Spleen (tissue), 11 donors: Measurements from ENCODE around the gene TPCN2. TPM values are rescaled to one million over a fixed set of nuclear protein-coding genes. Genes with fewer than 3 reads are reported as not detected.
A peak's percentile ranks its signal among the peaks of the same experiment; 100 is the strongest.
"Not testable (repeated sequence)": the region's sequence is repeated elsewhere in the genome, so short reads cannot be mapped to it uniquely, and the experiment has no call there.

Experiments used
- DNase-seq: peaks from one replicate; pipeline ENCODE4 v3.0.0-alpha.2; 2020
- H3K27ac ChIP-seq, 8 donors: fragments of 200-600 bp; sonication (generic) in 7 of 8; 1 replicate in 4 of 8; 2 replicates in 4 of 8; pipeline versions ENCODE4 v1.5.0 to v1.8.0; 2016 to 2021; ENCODE audit warnings: inconsistent platforms in 4 of 8, mild to moderate bottlenecking in 4 of 8, moderate library complexity in 1 of 8
- H3K27me3 ChIP-seq, 7 donors: fragments of 200-600 bp; sonication (generic) in 6 of 7; replicated peaks in 1 of 7; 1 replicate in 4 of 7; 2 replicates in 3 of 7; pipeline versions ENCODE4 v1.5.0 to v1.8.0; 2016 to 2021; ENCODE audit warnings: inconsistent platforms in 3 of 7, mild to moderate bottlenecking in 1 of 7
- H3K36me3 ChIP-seq, 6 donors: fragments of 200-600 bp; sonication (generic) in 5 of 6; 1 replicate in 4 of 6; 2 replicates in 2 of 6; pipeline versions ENCODE4 v1.5.0 to v1.8.0; 2016 to 2021; ENCODE audit warnings: inconsistent platforms in 2 of 6
- H3K4me1 ChIP-seq, 6 donors: fragments of 200-600 bp; sonication (generic) in 5 of 6; 1 replicate in 3 of 6; 2 replicates in 3 of 6; pipeline versions ENCODE4 v1.5.0 to v1.8.0; 2016 to 2021; ENCODE audit warnings: inconsistent platforms in 3 of 6
- H3K4me3 ChIP-seq, 8 donors: fragments of 200-600 bp; sonication (generic) in 7 of 8; 1 replicate in 4 of 8; 2 replicates in 4 of 8; pipeline versions ENCODE4 v1.5.0 to v1.8.0; 2016 to 2021; ENCODE audit warnings: inconsistent platforms in 4 of 8, mild to moderate bottlenecking in 4 of 8, moderate library complexity in 2 of 8
- H3K9me3 ChIP-seq, 8 donors: fragments of 200-600 bp; sonication (generic) in 7 of 8; 1 replicate in 4 of 8; 2 replicates in 4 of 8; pipeline versions ENCODE4 v1.5.0 to v1.8.0; 2016 to 2021; ENCODE audit warnings: inconsistent platforms in 4 of 8
- POLR2A ChIP-seq, 3 donors: fragments of 450-650 bp; IDR thresholded peaks; one replicate each; pipeline ENCODE4 v1.5.1; 2017; ENCODE audit warnings: antibody characterized with exemption in 3 of 3, mild to moderate bottlenecking in 1 of 3
- POLR2AphosphoS5 ChIP-seq, 3 donors: sonication (generic); formaldehyde crosslinking; IDR thresholded peaks; one replicate each; pipeline ENCODE4 v1.5.1; 2017; ENCODE audit warnings: antibody characterized with exemption in 3 of 3
- WGBS, 5 donors: extraction: QIAGEN DNeasy Blood & Tissue Kit in 3 of 5; methylation state at CpG; one replicate each; pipeline versions ENCODE4 v1.1.5 to v1.1.7; 2013 to 2018; 5-methylcytosine and 5-hydroxymethylcytosine counted together
- intact Hi-C: fragments of 100-400 bp; cut with DNase I; formaldehyde crosslinking; loops from one replicate; pipeline ENCODE4 v1.15.0; 2023; ENCODE audit warnings: low total_unique reads
- polyA plus RNA-seq, 3 donors: library from polyadenylated mRNA; stranded (reverse); fragments of 200-250 nt; gene quantifications; one replicate each; pipeline ENCODE4 v1.2.1, GENCODE V29; 2013
- total RNA-seq, 7 donors: library from RNA; depleted of rRNA in 3 of 7; stranded (reverse); fragments of >200 nt in 3 of 7; fragmentation: NEBNext Ultra II Directional in 4 of 7; extraction: Animal tissue kit (Norgen Biotek cat#: 25700) in 4 of 7; gene quantifications; one replicate each; pipeline versions ENCODE4 v1.1.0 to v1.2.1, GENCODE V29; 2016 to 2021
- TF ChIP-seq, protein P1 (sequence below), 11 experiments: fragments of 200-600 bp in 7 of 11; fragments of 450-650 bp in 4 of 11; sonication (generic) in 4 of 11; IDR thresholded peaks in 8 of 11; conservative IDR thresholded peaks in 3 of 11; 1 replicate in 7 of 11; 2 replicates in 4 of 11; pipeline versions ENCODE4 v1.4.0 to v1.8.0; 2016 to 2021; ENCODE audit warnings: antibody characterized with exemption in 11 of 11, inconsistent platforms in 4 of 11, mild to moderate bottlenecking in 1 of 11
- donor health status: healthy with polysubstance abuse.
- donor health status: DM: no; HTN: no; CAD: no; lungs with moderate emphysema.
- donor health status: DM: no; HTN: no; CAD: no.
- donor health status: Bipolar disorder and iron deficiency.
- donor health status: healthy.
- donor health status: DM: no; HTN: no; CAD: no.
- donor health status: DM: yes; HTN: yes; CAD: no.

TPCN2 gene
- total and polyA plus RNA-seq, 10 donors, result 3.6 to 30.4 (median 24.1) TPM

DNA sequence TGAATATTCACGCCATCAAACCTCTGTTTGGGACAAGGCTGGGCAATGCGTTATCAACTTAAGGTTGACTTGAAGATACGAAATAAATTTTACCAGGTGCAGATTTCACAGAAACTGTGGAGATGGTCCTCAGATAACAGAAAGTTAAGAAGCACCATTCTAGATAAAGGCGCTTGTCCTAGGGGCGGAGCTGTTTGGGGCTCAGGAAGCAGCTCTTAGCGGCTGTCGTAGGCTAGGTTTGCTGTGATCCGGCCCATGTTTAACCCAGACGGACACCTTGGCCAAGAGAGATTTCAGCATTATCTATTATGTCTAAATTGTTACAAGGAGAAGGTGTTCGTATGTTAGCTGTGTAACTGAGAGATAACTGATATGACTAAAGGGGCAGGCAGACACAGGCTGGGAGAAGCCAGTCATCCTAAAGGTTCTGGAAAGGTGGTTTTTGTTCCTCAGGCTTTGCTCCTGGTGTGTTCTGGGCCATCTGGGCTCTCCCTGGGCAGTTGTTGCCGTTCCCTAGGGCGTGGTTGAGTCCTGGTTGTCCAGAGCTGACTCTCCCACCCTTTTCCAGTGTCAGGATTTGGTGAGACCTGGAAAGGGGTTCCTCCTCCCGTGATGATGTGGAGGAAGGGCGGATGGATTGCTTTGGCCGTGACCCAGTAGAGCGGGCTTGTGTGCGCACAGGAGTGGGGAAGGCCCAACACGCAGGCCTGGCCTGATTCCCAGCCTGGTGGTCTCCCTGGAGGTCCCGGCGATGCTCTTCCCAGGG, 25.8 kb downstream of the TPCN2 start:
- intact Hi-C loops, result no loop called here
- Histone ChIP-seq H3K9me3 (no peaks in the 10 kb centered on the region), H3K36me3 (peaks cover 4 to 92% (median 45%) of the 10 kb centered on the region in 6 donors), H3K4me3 (no peak overlapping the region), H3K27me3 (no peaks in the 10 kb centered on the region), H3K4me1 (peaks cover 0 to 14% (median 1%) of the 10 kb centered on the region in 6 donors), H3K27ac (no peak overlapping the region)
- DNase-seq, result no peak
- WGBS, 5 donors, result 84 to 93% (median 84%) methylated on average over 18 to 20 of the region's 20 CpGs
- no peak for TF ChIP-seq POLR2AphosphoS5 (IDR thresholded peaks at IDR 0.05)
- no peak for TF ChIP-seq POLR2A (IDR thresholded peaks at IDR 0.05)
- TF ChIP-seq, protein P1, sequence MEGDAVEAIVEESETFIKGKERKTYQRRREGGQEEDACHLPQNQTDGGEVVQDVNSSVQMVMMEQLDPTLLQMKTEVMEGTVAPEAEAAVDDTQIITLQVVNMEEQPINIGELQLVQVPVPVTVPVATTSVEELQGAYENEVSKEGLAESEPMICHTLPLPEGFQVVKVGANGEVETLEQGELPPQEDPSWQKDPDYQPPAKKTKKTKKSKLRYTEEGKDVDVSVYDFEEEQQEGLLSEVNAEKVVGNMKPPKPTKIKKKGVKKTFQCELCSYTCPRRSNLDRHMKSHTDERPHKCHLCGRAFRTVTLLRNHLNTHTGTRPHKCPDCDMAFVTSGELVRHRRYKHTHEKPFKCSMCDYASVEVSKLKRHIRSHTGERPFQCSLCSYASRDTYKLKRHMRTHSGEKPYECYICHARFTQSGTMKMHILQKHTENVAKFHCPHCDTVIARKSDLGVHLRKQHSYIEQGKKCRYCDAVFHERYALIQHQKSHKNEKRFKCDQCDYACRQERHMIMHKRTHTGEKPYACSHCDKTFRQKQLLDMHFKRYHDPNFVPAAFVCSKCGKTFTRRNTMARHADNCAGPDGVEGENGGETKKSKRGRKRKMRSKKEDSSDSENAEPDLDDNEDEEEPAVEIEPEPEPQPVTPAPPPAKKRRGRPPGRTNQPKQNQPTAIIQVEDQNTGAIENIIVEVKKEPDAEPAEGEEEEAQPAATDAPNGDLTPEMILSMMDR (IDR thresholded peaks at IDR 0.05 in 8 of 11, conservative IDR thresholded peaks at IDR 0.05 in 3 of 11), result no peak

DNA sequence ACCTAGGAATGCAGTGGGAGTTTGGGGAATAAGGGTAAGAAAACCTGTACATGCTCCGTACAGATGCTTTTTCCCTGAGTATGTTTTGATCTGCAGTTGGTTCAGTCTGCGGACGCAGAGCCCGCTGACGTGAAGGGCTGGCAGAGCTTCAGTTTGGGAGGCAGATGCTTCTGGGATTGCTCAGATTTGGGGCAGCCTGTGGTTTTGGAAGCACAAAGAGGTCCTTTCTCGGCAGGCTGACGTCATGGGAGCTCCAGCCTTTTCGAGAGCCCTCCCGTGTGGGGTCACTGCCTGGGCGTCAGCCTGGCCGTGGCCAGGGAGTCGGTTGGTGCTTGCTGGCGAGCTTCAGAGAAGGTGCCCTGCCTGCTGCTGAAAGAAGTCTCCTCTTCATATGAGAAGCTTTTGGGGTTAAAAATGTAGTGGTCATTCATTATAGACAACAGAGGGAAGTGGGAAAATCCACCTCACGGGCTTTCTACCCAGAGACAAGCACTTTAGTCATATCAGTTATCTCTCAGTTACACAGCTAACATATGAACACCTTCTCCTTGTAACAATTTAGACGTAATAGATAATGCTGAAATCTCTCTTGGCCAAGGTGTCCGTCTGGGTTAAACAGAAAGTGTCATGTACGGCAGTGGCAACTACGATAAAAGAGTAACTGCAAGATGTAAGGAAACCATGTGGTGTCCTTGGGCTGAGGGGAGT, 26.8 kb downstream of the TPCN2 start:
- Histone ChIP-seq H3K36me3 (peaks cover 4 to 92% (median 50%) of the 10 kb centered on the region in 6 donors), H3K4me3 (no peak overlapping the region), H3K9me3 (no peaks in the 10 kb centered on the region), H3K27ac (no peak overlapping the region), H3K4me1 (peaks cover 0 to 24% (median 11%) of the 10 kb centered on the region in 6 donors), H3K27me3 (no peaks in the 10 kb centered on the region)
- intact Hi-C loops, result no loop called here
- WGBS, 5 donors, result 74 to 86% (median 83%) methylated on average over 18 of the region's 18 CpGs
- TF ChIP-seq, protein P1 (IDR thresholded peaks at IDR 0.05 in 8 of 11, conservative IDR thresholded peaks at IDR 0.05 in 3 of 11), result no peak
- TF ChIP-seq POLR2AphosphoS5 (IDR thresholded peaks at IDR 0.05), result no peak
- TF ChIP-seq POLR2A (IDR thresholded peaks at IDR 0.05), result no peak
- no peak for DNase-seq

DNA sequence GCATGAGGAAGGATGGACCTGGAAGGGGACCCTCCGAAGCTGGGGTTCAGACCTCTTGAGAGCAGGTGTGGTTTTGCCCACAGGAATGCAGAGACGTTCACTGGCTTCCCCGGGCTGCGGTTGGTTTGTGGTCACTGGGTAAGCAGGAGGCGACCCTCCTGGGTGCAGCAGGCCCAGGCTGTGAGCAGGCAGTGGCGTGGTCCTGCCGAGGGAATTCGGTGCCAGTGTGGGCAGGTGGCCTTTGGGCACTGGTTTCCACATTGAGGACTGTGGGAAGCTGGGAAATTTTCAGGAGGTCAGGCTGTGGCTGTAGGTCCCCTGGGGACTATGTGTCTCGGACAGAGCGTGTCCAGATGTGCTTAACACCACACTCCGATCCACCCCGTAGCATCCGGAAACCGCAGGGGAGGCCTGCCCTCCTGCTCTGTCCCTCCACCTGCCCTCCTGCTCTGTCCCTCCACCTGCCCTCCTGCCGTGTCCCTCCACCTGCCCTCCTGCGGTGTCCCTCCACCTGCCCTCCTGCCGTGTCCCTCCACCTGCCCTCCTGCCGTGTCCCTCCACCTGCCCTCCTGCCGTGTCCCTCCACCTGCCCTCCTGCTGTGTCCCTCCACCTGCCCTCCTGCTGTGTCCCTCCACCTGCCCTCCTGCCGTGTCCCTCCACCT, 27.5 kb downstream of the TPCN2 start:
- Histone ChIP-seq H3K36me3 (peaks cover 3 to 92% (median 50%) of the 10 kb centered on the region in 6 donors), H3K4me3 (no peak overlapping the region), H3K9me3 (no peaks in the 10 kb centered on the region), H3K4me1 (peaks cover 0 to 29% (median 12%) of the 10 kb centered on the region in 6 donors), H3K27ac (no peak overlapping the region), H3K27me3 (no peaks in the 10 kb centered on the region)
- WGBS, 5 donors, result 62 to 75% (median 71%) methylated on average over 16 to 20 of the region's 20 CpGs
- TF ChIP-seq, protein P1 (IDR thresholded peaks at IDR 0.05 in 8 of 11, conservative IDR thresholded peaks at IDR 0.05 in 3 of 11), result no peak
- TF ChIP-seq POLR2AphosphoS5 (IDR thresholded peaks at IDR 0.05), result peak in 1 of 3 donors; percentile 31
- intact Hi-C loops, result no loop called here
- DNase-seq, result no peak

DNA sequence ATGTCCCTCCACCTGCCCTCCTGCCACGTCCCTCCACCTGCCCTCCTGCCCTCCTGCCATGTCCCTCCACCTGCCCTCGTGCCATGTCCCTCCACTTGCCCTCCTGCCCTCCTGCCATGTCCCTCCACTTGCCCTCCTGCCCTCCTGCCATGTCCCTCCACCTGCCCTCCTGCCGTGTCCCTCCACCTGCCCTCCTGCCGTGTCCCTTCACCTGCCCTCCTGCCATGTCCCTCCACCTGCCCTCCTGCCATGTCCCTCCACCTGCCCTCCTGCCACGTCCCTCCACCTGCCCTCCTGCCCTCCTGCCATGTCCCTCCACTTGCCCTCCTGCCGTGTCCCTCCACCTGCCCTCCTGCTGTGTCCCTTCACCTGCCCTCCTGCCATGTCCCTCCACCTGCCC, 28.2 kb downstream of the TPCN2 start:
- 68 to 75% (median 73%) methylated on average over 6 of the region's 6 CpGs for WGBS, 5 donors
- H3K36me3 ChIP-seq, result peaks cover 0 to 92% (median 51%) of the 10 kb centered on the region in 6 donors
- intact Hi-C loops, result not testable (repeated sequence)

More for the DNA sequence above, 28.2 kb downstream of the TPCN2 start:
- peaks cover 0 to 29% (median 12%) of the 10 kb centered on the region in 6 donors for H3K4me1 ChIP-seq
- not testable (repeated sequence) for DNase-seq, H3K9me3 ChIP-seq, H3K27me3 ChIP-seq, H3K4me3 ChIP-seq, H3K27ac ChIP-seq
